Measurements from ENCODE around the gene SPATA45.
"Not testable (repeated sequence)": the region's sequence is repeated elsewhere in the genome, so short reads cannot be mapped to it uniquely, and the experiment has no call there.

SPATA45 gene

GRCh38 chr1:212847549-212847948 lies at the start of gene SPATA45:
Gene SPATA45 (minus strand): TSS chr1:212847649. CDS start chr1:212836149, 11,500 bp downstream.
- DNase-seq (ENCODE audit: low read depth) = no peak

- DNase-seq (ENCODE audit: low read depth) = no peak
Observed at GRCh38 chr1:212892108-212892507, 44.7 kb upstream of the SPATA45 start.

GRCh38 chr1:212884592-212884991 lies 37.1 kb upstream of the SPATA45 start:
- DNase-seq (ENCODE audit: low read depth) = no peak

- DNase-seq (ENCODE audit: low read depth) = no peak
Observed at GRCh38 chr1:212879947-212880690, 32.7 kb upstream of the SPATA45 start.

GRCh38 chr1:212878418-212878817 lies 31.0 kb upstream of the SPATA45 start:
- DNase-seq (ENCODE audit: low read depth) = no peak

GRCh38 chr1:212873518-212873917 lies 26.1 kb upstream of the SPATA45 start:
- no peak for DNase-seq (ENCODE audit: low read depth)

GRCh38 chr1:212871976-212872375 lies 24.5 kb upstream of the SPATA45 start:
- no peak for DNase-seq (ENCODE audit: low read depth)

GRCh38 chr1:212867192-212867591 lies 19.7 kb upstream of the SPATA45 start:
- no peak for DNase-seq (ENCODE audit: low read depth)

- no peak for DNase-seq (ENCODE audit: low read depth)
Observed at GRCh38 chr1:212864201-212864600, 16.8 kb upstream of the SPATA45 start.

GRCh38 chr1:212863345-212863744 lies 15.9 kb upstream of the SPATA45 start:
- not testable (repeated sequence) for DNase-seq (ENCODE audit: low read depth)

- no peak for DNase-seq (ENCODE audit: low read depth)
Observed at GRCh38 chr1:212862111-212862690, 14.8 kb upstream of the SPATA45 start.

- no peak for DNase-seq (ENCODE audit: low read depth)
Observed at GRCh38 chr1:212860713-212861581, 13.5 kb upstream of the SPATA45 start.

- DNase-seq (ENCODE audit: low read depth) = no peak
Observed at GRCh38 chr1:212858461-212859265, 11.2 kb upstream of the SPATA45 start.

GRCh38 chr1:212857992-212858460 lies 10.6 kb upstream of the SPATA45 start, which contains the start of gene FLVCR1:
Gene FLVCR1 (plus strand): TSS chr1:212858275. CDS start chr1:212858453, 178 bp downstream.
- DNase-seq (ENCODE audit: low read depth) = peak; percentile 88

- no peak for DNase-seq (ENCODE audit: low read depth)
Observed at GRCh38 chr1:212856755-212857154, 9.3 kb upstream of the SPATA45 start.

- no peak for DNase-seq (ENCODE audit: low read depth)
Observed at GRCh38 chr1:212853658-212854057, 6.2 kb upstream of the SPATA45 start.

GRCh38 chr1:212852105-212852688 lies 4.7 kb upstream of the SPATA45 start:
- no peak for DNase-seq (ENCODE audit: low read depth)

GRCh38 chr1:212844521-212844920 lies 2.9 kb downstream of the SPATA45 start:
- DNase-seq (ENCODE audit: low read depth) = not testable (repeated sequence)

GRCh38 chr1:212838145-212838544 lies 9.3 kb downstream of the SPATA45 start:
- no peak for DNase-seq (ENCODE audit: low read depth)

GRCh38 chr1:212833211-212834207 lies 13.9 kb downstream of the SPATA45 start:
- not testable (repeated sequence) for DNase-seq (ENCODE audit: low read depth)

All from fibroblast of the conjunctiva (primary cell).